T-helper 17 cell (primary cell): ENCODE measurements around the gene PTGDS. TPM values are rescaled to one million over a fixed set of nuclear protein-coding genes. Genes with fewer than 3 reads are reported as not detected.

Source experiments
- ATAC-seq: fragments of 150-1000 bp; cut with Tn5 transposase; 2 replicates; pipeline ENCODE4 v1.10.0; 2021; ENCODE audit warnings: mild to moderate bottlenecking, moderate library complexity
- DNase-seq, 3 donors: peaks; one replicate each; pipeline versions ENCODE4 v3.0.0 to v3.0.0-alpha.2; 2020 to 2021
- H3K9me3 ChIP-seq: one replicate; pipeline ENCODE4 v1.7.0; 2013; ENCODE audit warnings: low read length, mild to moderate bottlenecking; ENCODE audit not compliant: control insufficient read depth, poor library complexity, severe bottlenecking
- H3K27ac Mint-ChIP-seq: one replicate; pipeline ENCODE4 v1.8.0; 2022; ENCODE audit warnings: mild to moderate bottlenecking, moderate library complexity, mixed read lengths
- H3K27me3 Mint-ChIP-seq: one replicate; pipeline ENCODE4 v1.8.0; 2022; ENCODE audit warnings: mixed read lengths
- H3K36me3 Mint-ChIP-seq: one replicate; pipeline ENCODE4 v1.8.0; 2022; ENCODE audit warnings: low read depth, mixed read lengths
- H3K4me1 Mint-ChIP-seq: one replicate; pipeline ENCODE4 v1.8.0; 2022; ENCODE audit warnings: mild to moderate bottlenecking, mixed read lengths
- H3K4me3 Mint-ChIP-seq: one replicate; pipeline ENCODE4 v1.8.0; 2022; ENCODE audit warnings: mild to moderate bottlenecking, moderate library complexity, mixed read lengths
- total RNA-seq, 4 donors: library from RNA in 2 of 4; stranded (reverse) in 2 of 4; gene quantifications; one replicate each; pipeline ENCODE4 v1.2.3 and lab custom pipeline; 2022 to 2026

Gene PTGDS
- total RNA-seq, 2 donors from 2014 or later, result 21.4 to 166 TPM

GRCh38 chr9:136978073-136978864 is 965 bp downstream of the PTGDS start:
- Mint-ChIP-seq H3K36me3 (no peaks in the 10 kb centered on the region), H3K27me3 (no peaks in the 10 kb centered on the region), H3K4me3 (peak overlapping the region; percentile 86)

GRCh38 chr9:136978865-136979544 is 1.7 kb downstream of the PTGDS start:
- Mint-ChIP-seq H3K4me1 (peaks cover 27% of the 10 kb centered on the region), H3K4me3 (no peak overlapping the region), H3K27ac (no peak overlapping the region), H3K27me3 (peaks cover 7% of the 10 kb centered on the region), H3K36me3 (peaks cover 3% of the 10 kb centered on the region)
- DNase-seq (no peak), ATAC-seq (no peak)
- H3K9me3 ChIP-seq, result no peaks in the 10 kb centered on the region

More at GRCh38 chr9:136978073-136978864, 965 bp downstream of the PTGDS start:
- Mint-ChIP-seq H3K4me1 (peaks cover 24% of the 10 kb centered on the region), H3K27ac (no peak overlapping the region)
- H3K9me3 ChIP-seq, result no peaks in the 10 kb centered on the region
- peak; percentile 66 to 82 (median 76) for DNase-seq
- ATAC-seq, result peak; percentile 74

GRCh38 chr9:136979769-136980587 is 2.7 kb downstream of the PTGDS start:
- Mint-ChIP-seq H3K27ac (no peak overlapping the region), H3K4me1 (peaks cover 21% of the 10 kb centered on the region), H3K27me3 (peaks cover 10% of the 10 kb centered on the region), H3K36me3 (peaks cover 5% of the 10 kb centered on the region), H3K4me3 (no peak overlapping the region)
- ATAC-seq (no peak), DNase-seq (no peak)
- H3K9me3 ChIP-seq, result no peaks in the 10 kb centered on the region

- no peak overlapping the region for H3K4me3 Mint-ChIP-seq
- H3K4me1 Mint-ChIP-seq, result peaks cover 16% of the 10 kb centered on the region
- H3K36me3 Mint-ChIP-seq, result peaks cover 5% of the 10 kb centered on the region
- H3K9me3 ChIP-seq, result no peaks in the 10 kb centered on the region
- H3K27me3 Mint-ChIP-seq, result peaks cover 10% of the 10 kb centered on the region
- DNase-seq (no peak), ATAC-seq (no peak)
- no peak overlapping the region for H3K27ac Mint-ChIP-seq
These were observed 3.6 kb downstream of the PTGDS start for GRCh38 chr9:136980669-136981478.

- Mint-ChIP-seq H3K36me3 (peaks cover 5% of the 10 kb centered on the region), H3K27me3 (peaks cover 10% of the 10 kb centered on the region), H3K4me3 (no peak overlapping the region), H3K27ac (no peak overlapping the region), H3K4me1 (peaks cover 10% of the 10 kb centered on the region)
- ATAC-seq, result no peak
- H3K9me3 ChIP-seq, result no peaks in the 10 kb centered on the region
- no peak for DNase-seq
These were observed 4.4 kb downstream of the PTGDS start for GRCh38 chr9:136981588-136982231.

GRCh38 chr9:136982232-136983051 is 5.1 kb downstream of the PTGDS start, which contains the start of gene LCNL1:
TSS of gene LCNL1 (plus strand) at chr9:136982993. CDS start at chr9:136983587, 594 bp downstream.
- Mint-ChIP-seq H3K36me3 (peaks cover 5% of the 10 kb centered on the region), H3K4me3 (peak within 1 kb of the TSS; percentile 53), H3K27ac (no peak within 1 kb of the TSS), H3K27me3 (peaks cover 10% of the 10 kb centered on the region), H3K4me1 (peaks cover 10% of the 10 kb centered on the region)
- ATAC-seq, result no peak
- no peak for DNase-seq
- no peaks in the 10 kb centered on the region for H3K9me3 ChIP-seq

GRCh38 chr9:136983167-136983566 is 5.9 kb downstream of the PTGDS start:
- H3K9me3 ChIP-seq, result no peaks in the 10 kb centered on the region
- ATAC-seq (no peak), DNase-seq (no peak)
- peaks cover 10% of the 10 kb centered on the region for H3K4me1 Mint-ChIP-seq
- H3K36me3 Mint-ChIP-seq, result peaks cover 6% of the 10 kb centered on the region
- no peak overlapping the region for H3K27ac Mint-ChIP-seq
- H3K4me3 Mint-ChIP-seq, result peak overlapping the region; percentile 53
- peaks cover 10% of the 10 kb centered on the region for H3K27me3 Mint-ChIP-seq

- no peak overlapping the region for H3K27ac Mint-ChIP-seq
- ATAC-seq, result no peak
- H3K4me1 Mint-ChIP-seq, result peaks cover 10% of the 10 kb centered on the region
- H3K4me3 Mint-ChIP-seq, result peak overlapping the region; percentile 4
- peaks cover 10% of the 10 kb centered on the region for H3K27me3 Mint-ChIP-seq
- no peaks in the 10 kb centered on the region for H3K9me3 ChIP-seq
- no peak for DNase-seq
- H3K36me3 Mint-ChIP-seq, result peaks cover 6% of the 10 kb centered on the region
These were observed 6.5 kb downstream of the PTGDS start for GRCh38 chr9:136983656-136984314.

GRCh38 chr9:136984464-136985026 is 7.2 kb downstream of the PTGDS start:
- ATAC-seq (peak; percentile 7), DNase-seq (no peak)
- Mint-ChIP-seq H3K27ac (no peak overlapping the region), H3K27me3 (peaks cover 10% of the 10 kb centered on the region), H3K36me3 (peaks cover 6% of the 10 kb centered on the region), H3K4me3 (peak overlapping the region; percentile 25), H3K4me1 (peaks cover 10% of the 10 kb centered on the region)
- H3K9me3 ChIP-seq, result no peaks in the 10 kb centered on the region

- peaks cover 10% of the 10 kb centered on the region for H3K27me3 Mint-ChIP-seq
- no peaks in the 10 kb centered on the region for H3K9me3 ChIP-seq
- ATAC-seq (peak; percentile 49), DNase-seq (no peak)
- H3K27ac Mint-ChIP-seq, result no peak overlapping the region
- H3K4me1 Mint-ChIP-seq, result peaks cover 13% of the 10 kb centered on the region
- H3K36me3 Mint-ChIP-seq, result peaks cover 6% of the 10 kb centered on the region
- H3K4me3 Mint-ChIP-seq, result peak overlapping the region; percentile 25
These were observed 7.8 kb downstream of the PTGDS start for GRCh38 chr9:136985027-136985602.

- ATAC-seq, result no peak
- Mint-ChIP-seq H3K27me3 (peaks cover 10% of the 10 kb centered on the region), H3K4me1 (peaks cover 11% of the 10 kb centered on the region), H3K4me3 (no peak overlapping the region), H3K27ac (no peak overlapping the region), H3K36me3 (peaks cover 6% of the 10 kb centered on the region)
- no peaks in the 10 kb centered on the region for H3K9me3 ChIP-seq
- DNase-seq, result no peak
These were observed 8.5 kb downstream of the PTGDS start for GRCh38 chr9:136985853-136986252.
